Epithelial cell of proximal tubule (primary cell): ENCODE data around the gene RAF1. TPM values are rescaled to one million over a fixed set of nuclear protein-coding genes. Genes with fewer than 3 reads are reported as not detected.

Experiments
- DNase-seq: peaks from one replicate; pipeline ENCODE4 v3.0.0-alpha.2; 2011; ENCODE audit warnings: low read depth
- H3K4me3 ChIP-seq: 2 replicates; pipeline ENCODE4 v1.5.1; 2011; ENCODE audit warnings: low read depth, mild to moderate bottlenecking, low read length
- total RNA-seq: library from RNA; depleted of rRNA; stranded (reverse); fragments of >200 nt; gene quantifications from 2 replicates; pipeline ENCODE4 v1.2.3, GENCODE V29; 2015
- TF ChIP-seq, protein P1 (sequence below): conservative IDR thresholded peaks from 2 replicates; pipeline ENCODE4 v1.5.1; 2012; ENCODE audit warnings: low read depth, mild to moderate bottlenecking, low read length

RAF1 gene
- total RNA-seq, 1 donor from 2014 or later: 63.4 TPM

DNA sequence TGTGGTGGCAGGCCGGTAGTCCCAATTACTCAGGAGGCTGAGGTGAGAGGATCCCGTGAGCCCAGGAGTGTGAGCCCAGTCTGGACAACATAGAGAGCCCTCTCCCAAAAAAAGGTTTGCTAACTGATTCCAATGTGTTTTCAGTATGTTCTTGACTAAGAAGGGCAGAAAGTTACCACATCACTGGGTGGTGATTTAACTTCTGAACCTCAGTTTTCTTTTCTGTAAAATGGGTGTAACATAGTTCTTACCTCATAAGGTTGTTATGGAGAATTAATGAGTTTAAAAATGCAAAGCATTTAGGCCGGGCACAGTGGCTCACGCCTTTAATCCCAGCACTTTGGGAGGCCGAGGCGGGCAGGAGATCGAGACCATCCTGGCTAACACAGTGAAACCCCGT, 28.5 kb upstream of the RAF1 start:
- H3K4me3 ChIP-seq: no peak overlapping the region
- no peak for DNase-seq
- TF ChIP-seq, protein P1, sequence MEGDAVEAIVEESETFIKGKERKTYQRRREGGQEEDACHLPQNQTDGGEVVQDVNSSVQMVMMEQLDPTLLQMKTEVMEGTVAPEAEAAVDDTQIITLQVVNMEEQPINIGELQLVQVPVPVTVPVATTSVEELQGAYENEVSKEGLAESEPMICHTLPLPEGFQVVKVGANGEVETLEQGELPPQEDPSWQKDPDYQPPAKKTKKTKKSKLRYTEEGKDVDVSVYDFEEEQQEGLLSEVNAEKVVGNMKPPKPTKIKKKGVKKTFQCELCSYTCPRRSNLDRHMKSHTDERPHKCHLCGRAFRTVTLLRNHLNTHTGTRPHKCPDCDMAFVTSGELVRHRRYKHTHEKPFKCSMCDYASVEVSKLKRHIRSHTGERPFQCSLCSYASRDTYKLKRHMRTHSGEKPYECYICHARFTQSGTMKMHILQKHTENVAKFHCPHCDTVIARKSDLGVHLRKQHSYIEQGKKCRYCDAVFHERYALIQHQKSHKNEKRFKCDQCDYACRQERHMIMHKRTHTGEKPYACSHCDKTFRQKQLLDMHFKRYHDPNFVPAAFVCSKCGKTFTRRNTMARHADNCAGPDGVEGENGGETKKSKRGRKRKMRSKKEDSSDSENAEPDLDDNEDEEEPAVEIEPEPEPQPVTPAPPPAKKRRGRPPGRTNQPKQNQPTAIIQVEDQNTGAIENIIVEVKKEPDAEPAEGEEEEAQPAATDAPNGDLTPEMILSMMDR: no peak

DNA sequence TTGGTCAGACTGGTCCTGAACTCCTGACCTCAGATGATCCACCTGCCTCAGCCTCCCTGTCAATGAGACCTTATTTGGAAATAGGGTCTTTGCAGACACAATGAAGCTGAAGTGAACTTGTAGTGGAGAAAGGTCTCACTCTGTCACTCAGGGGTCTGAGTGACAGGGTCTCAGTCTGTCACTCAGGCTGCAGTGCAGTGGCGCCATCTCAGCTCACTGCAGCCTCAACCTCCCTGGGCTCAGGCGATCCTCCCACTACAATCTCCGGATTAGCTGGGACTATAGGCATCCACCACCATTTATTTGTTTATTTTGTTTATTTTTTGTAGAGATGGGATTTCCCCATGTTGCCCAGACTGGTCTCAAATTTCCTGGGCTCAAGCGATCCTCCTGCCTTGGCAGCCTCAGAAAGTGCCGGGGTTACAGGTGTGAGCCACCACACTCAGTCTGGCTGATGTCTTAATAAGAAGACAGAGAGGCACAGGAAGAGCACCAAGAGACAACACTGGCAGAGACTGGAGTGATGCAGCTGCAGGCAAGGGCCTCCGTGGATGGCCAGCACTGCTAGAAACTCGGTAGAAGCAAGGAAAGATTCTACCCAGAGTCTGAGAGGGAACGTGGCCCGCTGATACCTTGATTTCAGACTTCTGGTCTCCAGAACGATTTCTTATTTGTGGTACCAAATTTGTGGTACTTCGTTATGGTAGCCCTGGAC, 26.2 kb upstream of the RAF1 start:
- DNase-seq: no peak
- TF ChIP-seq, protein P1: no peak
- no peak overlapping the region for H3K4me3 ChIP-seq

DNA sequence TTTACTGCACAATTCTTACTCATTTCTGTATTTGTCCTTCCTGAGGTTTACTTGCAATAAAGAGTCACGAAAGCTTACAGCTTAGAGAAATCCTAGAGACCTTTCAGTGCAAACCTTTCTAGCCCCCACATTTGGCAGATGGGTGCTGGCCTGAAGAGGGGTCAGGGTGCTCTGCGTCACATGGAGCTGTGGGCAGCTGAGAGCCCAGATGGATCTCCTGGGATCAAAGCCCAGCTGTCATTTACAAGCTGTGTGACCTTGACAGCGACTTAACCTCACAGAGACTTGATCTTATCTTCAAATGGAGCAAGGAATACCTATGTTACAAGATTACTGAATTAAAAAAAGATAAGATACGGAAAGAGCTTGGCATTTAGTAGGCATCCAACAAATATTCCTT, 24.0 kb upstream of the RAF1 start:
- no peak overlapping the region for H3K4me3 ChIP-seq
- TF ChIP-seq, protein P1: no peak
- DNase-seq: no peak

DNA sequence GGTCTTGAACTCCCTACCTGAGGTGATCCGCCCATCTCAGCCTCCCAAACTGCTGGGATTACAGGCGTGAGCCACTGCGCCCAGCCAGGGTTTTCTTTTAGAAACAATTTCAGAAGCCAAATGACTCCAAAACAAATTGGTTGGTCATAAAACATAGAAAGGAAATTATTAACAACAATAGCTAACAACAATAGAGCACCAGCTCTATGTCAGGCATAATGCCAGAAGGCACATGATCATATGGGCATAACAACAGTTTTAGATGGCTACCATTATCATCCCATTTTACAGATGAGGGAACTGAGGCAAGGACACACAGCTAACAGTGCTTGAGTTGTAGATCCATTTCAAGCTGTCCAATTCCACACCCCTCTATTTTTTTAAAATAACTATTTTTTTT, 22.2 kb upstream of the RAF1 start:
- TF ChIP-seq, protein P1: no peak
- DNase-seq: no peak
- H3K4me3 ChIP-seq: no peak overlapping the region

DNA sequence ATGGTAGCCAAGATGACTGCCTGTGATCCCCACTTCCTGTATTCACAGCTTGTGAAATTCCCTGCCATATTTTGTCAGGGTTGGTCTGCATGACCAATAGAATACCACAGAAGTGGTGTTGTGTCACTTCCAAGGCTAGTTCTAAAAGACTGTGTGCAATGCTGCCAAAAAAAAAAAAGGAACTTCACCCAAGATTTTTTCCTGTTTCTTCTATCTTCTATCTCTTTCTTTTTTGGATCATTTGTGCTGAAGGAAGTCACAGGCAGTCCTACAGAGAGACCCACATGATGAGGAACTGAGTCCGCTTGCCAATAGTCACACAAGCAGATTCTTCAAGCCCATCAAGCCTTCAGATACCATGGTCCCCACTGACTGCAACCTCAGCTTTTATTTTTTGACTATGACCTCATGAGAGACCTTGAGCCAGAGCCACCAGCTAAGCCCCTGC, 18.1 kb upstream of the RAF1 start:
- no peak for DNase-seq
- no peak overlapping the region for H3K4me3 ChIP-seq
- TF ChIP-seq, protein P1: no peak

DNA sequence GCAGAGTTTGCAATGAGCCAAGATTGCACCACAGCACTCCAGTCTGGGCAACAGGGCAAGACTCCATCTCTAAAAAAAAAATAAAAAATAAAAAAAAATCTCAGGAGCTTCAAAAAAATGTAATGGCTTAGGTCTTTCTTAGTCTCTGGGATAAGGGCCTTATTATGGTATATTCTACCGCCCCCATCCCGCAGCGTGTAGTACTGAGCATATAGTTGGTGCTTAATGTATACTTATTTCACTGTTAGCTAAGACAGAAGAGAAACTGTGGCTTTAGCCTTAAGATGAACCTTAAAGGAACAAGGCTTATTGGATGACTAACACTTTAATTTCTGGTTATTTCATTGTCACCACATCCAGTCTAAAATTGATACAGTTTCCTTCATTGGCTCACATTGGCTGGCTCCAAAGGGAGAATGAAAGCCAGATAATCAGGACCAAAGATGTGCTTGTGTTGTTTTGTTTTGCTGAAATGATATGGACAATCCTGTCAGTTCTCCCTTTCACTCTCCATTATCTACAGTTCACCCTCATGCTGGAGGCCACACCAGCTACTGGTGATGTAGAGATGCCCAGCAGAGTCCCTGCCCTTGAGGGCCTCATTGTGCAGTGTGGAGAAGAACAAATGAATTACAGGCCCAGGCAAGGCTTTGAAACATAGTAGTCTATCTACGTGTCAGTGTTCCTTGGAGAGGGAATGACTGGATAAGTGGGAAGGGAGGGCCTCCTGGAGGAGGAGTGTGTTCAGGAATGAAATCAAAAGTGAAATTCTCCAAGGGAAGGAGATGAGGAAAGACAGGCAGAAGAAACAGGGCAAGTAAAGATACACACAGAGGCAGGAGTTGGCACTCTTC, 17.4 kb upstream of the RAF1 start:
- DNase-seq: no peak
- TF ChIP-seq, protein P1: no peak
- H3K4me3 ChIP-seq: no peak overlapping the region
